GM12864 (cell line): ENCODE results near the gene R3HDM4.
"Not testable (repeated sequence)": the region's sequence is repeated elsewhere in the genome, so short reads cannot be mapped to it uniquely, and the experiment has no call there.

Experiments
- DNase-seq: peaks from one replicate; pipeline ENCODE4 v3.0.0-alpha.2; 2011; ENCODE audit warnings: low read depth
- H3K4me3 ChIP-seq: 2 replicates; pipeline ENCODE4 v1.5.1; 2011; ENCODE audit warnings: mild to moderate bottlenecking, low read depth, low read length, control low read depth
- TF ChIP-seq, protein P1 (sequence below): IDR thresholded peaks from 2 replicates; pipeline ENCODE4 v1.5.1; 2011; ENCODE audit warnings: low read depth, mild to moderate bottlenecking, moderate library complexity, low read length, control low read depth, inconsistent platforms; ENCODE audit errors: missing control alignments

The R3HDM4 gene

DNA sequence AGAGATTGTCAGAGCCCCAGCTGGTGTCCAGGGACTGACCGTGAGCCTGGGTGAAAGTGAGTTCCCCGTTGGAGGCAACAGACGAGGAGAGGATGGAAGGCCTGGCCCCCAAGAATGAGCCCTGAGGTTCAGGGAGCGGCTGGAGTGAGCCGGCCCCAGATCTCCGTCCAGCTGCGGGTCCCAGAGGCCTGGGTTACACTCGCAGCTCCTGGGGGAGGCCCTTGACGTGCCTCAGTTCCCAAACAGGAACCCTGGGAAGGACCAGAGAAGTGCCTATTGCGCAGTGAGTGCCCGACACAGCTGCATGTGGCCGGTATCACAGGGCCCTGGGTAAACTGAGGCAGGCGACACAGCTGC lies 62.1 kb downstream of the R3HDM4 start:
- no peak for DNase-seq
- TF ChIP-seq, protein P1, sequence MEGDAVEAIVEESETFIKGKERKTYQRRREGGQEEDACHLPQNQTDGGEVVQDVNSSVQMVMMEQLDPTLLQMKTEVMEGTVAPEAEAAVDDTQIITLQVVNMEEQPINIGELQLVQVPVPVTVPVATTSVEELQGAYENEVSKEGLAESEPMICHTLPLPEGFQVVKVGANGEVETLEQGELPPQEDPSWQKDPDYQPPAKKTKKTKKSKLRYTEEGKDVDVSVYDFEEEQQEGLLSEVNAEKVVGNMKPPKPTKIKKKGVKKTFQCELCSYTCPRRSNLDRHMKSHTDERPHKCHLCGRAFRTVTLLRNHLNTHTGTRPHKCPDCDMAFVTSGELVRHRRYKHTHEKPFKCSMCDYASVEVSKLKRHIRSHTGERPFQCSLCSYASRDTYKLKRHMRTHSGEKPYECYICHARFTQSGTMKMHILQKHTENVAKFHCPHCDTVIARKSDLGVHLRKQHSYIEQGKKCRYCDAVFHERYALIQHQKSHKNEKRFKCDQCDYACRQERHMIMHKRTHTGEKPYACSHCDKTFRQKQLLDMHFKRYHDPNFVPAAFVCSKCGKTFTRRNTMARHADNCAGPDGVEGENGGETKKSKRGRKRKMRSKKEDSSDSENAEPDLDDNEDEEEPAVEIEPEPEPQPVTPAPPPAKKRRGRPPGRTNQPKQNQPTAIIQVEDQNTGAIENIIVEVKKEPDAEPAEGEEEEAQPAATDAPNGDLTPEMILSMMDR, result no peak
- no peak overlapping the region for H3K4me3 ChIP-seq

DNA sequence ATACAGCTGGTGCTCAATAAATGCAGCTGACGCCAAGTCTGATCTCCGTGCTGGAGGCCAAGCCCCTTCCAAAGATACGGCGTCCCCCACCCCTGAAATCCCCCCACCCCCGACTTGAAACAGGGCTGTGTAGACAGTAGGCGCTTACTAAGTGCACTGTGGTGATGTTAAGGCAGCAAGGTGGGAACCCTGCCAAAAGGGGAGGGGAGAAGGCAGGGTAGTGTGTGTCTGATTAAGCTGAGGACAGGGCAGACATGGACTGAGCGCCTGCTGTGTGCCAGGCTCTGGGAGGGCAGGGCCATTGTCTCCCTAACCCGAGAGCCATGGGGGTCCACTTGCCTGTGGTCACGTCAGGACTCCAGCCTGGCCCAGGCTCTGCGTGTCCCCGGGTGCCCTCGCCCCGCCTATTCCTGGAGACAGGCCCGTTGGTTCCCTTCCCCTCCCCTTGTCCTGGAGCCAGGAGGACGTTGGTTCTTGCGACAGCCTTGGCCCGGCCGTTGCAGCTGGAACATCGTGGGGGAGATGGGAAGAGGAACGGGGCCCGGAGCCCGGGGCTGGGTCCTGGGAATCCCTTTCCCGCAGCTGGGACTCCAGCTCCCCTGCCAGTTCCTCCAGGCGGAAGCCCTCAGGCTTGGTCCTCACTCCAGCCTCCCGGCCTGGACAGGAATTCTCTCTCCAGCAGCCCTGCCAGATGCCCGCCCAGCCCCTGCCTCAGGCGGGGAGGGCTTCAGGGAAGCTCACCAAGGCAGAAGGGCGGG lies 62.6 kb downstream of the R3HDM4 start:
- H3K4me3 ChIP-seq, result no peak overlapping the region
- no peak for DNase-seq
- TF ChIP-seq, protein P1, result no peak

DNA sequence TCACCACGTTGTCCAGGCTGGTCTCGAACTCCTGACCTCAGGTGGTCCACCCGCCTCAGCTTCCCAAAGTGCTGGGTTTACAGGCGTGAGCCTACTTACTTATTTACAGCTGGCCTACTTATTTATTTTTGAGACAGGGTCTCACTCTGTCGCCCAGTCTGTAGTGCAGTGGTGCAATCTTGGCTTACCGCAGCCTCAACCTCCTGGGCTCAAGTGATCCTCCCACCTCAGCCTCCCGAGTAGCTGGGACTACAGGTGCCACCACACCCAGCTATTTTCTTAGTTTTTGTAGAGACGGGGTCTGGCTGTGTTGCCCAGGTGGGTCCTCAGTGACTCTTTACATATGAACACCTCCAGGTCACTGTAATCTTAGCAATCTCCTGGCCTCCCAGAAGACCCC lies 63.8 kb downstream of the R3HDM4 start:
- H3K4me3 ChIP-seq, DNase-seq: not testable (repeated sequence)

DNA sequence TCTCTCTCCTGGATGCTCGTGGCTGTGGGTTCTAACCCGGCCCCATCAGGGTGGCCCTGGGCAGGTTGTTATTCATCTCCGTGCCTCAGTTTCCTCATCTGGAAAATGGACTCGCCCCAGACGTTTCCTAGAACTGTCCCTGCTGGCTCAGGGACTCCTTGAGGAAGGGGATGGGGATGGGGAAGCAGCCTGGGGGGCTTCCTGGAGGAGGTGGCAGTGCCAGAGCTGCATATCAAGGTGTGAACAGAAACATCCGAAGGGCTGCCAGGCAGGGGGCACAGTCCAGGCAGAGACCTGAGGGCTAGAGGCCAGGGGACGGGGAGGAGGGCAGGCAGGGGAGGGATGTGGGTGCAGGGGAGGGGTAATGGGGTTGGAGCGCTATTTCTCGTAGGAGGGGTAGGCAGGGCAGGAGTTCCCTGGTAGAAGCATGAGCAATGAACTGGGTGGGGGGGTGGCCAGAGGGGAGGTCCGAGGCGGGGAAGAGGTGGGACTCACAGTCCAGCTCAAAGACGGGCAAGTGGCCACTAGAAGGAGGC lies 64.6 kb downstream of the R3HDM4 start:
- no peak overlapping the region for H3K4me3 ChIP-seq
- TF ChIP-seq, protein P1, result no peak
- DNase-seq, result no peak
